ENCODE data around the gene SC5D. TPM values are rescaled to one million over a fixed set of nuclear protein-coding genes. Genes with fewer than 3 reads are reported as not detected.

The SC5D gene, protein sequence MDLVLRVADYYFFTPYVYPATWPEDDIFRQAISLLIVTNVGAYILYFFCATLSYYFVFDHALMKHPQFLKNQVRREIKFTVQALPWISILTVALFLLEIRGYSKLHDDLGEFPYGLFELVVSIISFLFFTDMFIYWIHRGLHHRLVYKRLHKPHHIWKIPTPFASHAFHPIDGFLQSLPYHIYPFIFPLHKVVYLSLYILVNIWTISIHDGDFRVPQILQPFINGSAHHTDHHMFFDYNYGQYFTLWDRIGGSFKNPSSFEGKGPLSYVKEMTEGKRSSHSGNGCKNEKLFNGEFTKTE
- 15.7 TPM for total RNA-seq

DNA sequence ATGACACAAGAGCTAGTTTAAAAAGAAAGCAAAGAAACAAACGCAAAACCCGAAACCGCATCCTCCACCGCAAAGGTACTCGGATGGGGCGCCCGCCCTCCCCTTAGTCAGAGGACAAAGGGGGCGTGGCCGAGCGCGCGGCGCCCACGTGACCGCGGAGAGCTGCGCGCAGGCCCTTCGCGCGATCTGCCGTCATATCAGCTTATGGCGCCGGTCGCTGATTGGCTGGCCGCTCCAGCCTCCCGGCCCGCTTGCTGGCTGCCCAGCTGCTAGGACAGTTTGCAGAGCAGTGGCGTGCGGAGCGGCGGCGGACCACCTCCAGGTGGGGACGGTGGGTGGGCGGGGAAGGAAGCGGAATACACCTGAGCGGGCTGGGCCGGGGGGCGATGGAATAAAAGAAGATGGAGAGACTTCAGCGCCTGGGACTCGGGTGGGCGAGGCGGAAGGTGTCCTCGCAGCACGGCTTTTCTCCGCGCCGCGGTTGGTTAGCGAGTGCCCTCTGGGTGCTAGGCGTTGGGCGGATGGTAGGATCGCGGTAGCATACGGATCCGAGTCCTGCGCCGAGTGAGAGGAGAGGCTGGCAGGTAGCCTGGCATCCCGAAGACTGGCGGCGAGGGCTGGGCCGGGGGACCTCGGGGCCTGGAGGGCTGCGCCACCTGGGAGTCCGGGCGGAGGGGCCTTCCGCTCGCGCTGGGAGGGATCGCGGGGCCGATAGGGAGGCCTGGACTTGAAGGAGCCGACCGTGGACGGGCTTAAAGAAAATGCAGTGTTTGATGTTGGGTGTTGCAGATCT lies at the start of gene SC5D:
SC5D (plus strand) TSS at position 277 of the 793 bp plus-strand sequence. CDS start 10,605 bp downstream, outside the sequence.
- peak within 1 kb of the TSS; percentile 79 to 94 (median 83) for H3K4me3 ChIP-seq (ENCODE audit: low read length in 3 of 3)
- peaks cover 0 to 3% (median 0%) of the 10 kb centered on the region in 3 donors for H3K36me3 ChIP-seq (ENCODE audit: control insufficient read depth in 3 of 3, insufficient read depth in 3 of 3, low read length in 3 of 3)
- H3K9ac ChIP-seq (ENCODE audit: low read depth in 1 of 3, low read length in 3 of 3): peak within 1 kb of the TSS; percentile 86 to 89 (median 88)
- no peaks in the 10 kb centered on the region for H3K9me3 ChIP-seq (ENCODE audit: control insufficient read depth in 3 of 3, low read length in 3 of 3)
- no peaks in the 10 kb centered on the region for H3K27me3 ChIP-seq (ENCODE audit: control insufficient read depth in 3 of 3, insufficient read depth in 3 of 3, low read length in 3 of 3)
- H3K4me1 ChIP-seq (ENCODE audit: control insufficient read depth in 3 of 3, insufficient read depth in 3 of 3, low read length in 3 of 3): peaks cover 0 to 14% (median 9%) of the 10 kb centered on the region in 3 donors
- peak within 1 kb of the TSS; percentile 66 for H3K27ac ChIP-seq (ENCODE audit: low read depth, low read length)

DNA sequence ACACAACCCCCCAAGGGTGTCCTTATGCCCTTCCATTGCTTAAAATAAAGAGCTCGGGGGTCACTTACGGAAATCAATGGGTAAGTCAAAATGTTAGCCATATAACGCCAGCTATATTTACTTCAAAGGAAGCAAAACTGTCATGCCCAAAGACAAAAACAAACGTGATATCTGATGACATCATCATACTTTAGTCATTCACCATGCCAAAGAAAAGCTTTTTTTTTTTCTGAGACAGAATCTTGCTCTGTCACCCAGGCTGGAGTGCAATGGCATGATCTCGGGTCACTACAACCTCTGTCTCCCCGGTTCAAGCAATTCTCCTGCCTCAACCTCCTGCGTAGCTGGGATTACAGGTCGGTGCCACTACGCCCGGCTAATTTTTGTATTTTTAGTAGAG lies 47.7 kb upstream of the SC5D start:
- H3K4me1 ChIP-seq (ENCODE audit: control insufficient read depth in 3 of 3, insufficient read depth in 3 of 3, low read length in 3 of 3): no peaks in the 10 kb centered on the region
- H3K9me3 ChIP-seq (ENCODE audit: control insufficient read depth in 3 of 3, low read length in 3 of 3): no peaks in the 10 kb centered on the region
- peaks cover 0 to 5% (median 4%) of the 10 kb centered on the region in 3 donors for H3K27me3 ChIP-seq (ENCODE audit: control insufficient read depth in 3 of 3, insufficient read depth in 3 of 3, low read length in 3 of 3)
- no peaks in the 10 kb centered on the region for H3K36me3 ChIP-seq (ENCODE audit: control insufficient read depth in 3 of 3, insufficient read depth in 3 of 3, low read length in 3 of 3)
- H3K9ac ChIP-seq (ENCODE audit: low read depth in 1 of 3, low read length in 3 of 3): no peak overlapping the region
- H3K27ac ChIP-seq (ENCODE audit: low read depth, low read length): no peak overlapping the region
- no peak overlapping the region for H3K4me3 ChIP-seq (ENCODE audit: low read length in 3 of 3)

DNA sequence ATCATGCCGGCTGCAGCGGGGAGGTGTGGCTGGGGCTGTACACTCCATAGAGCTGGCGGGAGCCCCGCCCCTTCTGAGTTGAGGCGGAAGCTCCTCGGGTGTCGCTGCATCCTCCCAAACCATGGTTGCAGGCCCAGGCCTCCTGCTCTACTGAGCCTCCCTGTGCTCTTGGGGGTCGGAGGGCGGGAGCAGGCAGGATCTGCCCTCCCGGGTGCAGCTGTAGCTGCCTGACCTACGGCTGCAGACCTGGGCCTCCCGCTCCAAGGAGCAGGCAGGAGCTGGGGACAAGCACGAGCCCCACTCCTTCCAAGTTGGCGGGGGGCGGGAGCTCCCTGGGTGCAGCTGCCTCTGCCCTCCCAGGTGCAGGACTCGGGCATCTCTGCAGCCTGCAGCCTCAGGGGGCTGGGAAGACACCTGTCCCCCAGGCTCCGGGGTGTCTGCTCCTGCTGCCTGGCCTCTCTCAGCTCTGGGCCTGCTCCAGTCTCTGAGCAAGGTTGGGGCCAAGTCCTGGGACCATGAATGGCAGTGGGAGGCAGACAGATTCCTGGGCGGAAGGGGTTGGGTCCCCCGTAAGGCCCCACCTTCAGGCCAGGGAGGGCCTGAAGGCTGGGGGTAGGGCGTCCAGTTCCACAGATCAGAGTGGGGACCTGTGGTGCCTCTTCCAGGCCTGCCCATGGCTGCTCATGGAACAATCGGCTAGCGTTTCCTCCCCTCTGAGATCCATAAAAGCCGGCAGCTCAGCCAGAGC lies 46.4 kb upstream of the SC5D start:
- Histone ChIP-seq H3K36me3 (ENCODE audit: control insufficient read depth in 3 of 3, insufficient read depth in 3 of 3, low read length in 3 of 3) (no peaks in the 10 kb centered on the region), H3K27ac (ENCODE audit: low read depth, low read length) (no peak overlapping the region), H3K4me1 (ENCODE audit: control insufficient read depth in 3 of 3, insufficient read depth in 3 of 3, low read length in 3 of 3) (no peaks in the 10 kb centered on the region), H3K4me3 (ENCODE audit: low read length in 3 of 3) (no peak overlapping the region), H3K9ac (ENCODE audit: low read depth in 1 of 3, low read length in 3 of 3) (no peak overlapping the region), H3K27me3 (ENCODE audit: control insufficient read depth in 3 of 3, insufficient read depth in 3 of 3, low read length in 3 of 3) (peaks cover 0 to 5% (median 4%) of the 10 kb centered on the region in 3 donors), H3K9me3 (ENCODE audit: control insufficient read depth in 3 of 3, low read length in 3 of 3) (no peaks in the 10 kb centered on the region)

DNA sequence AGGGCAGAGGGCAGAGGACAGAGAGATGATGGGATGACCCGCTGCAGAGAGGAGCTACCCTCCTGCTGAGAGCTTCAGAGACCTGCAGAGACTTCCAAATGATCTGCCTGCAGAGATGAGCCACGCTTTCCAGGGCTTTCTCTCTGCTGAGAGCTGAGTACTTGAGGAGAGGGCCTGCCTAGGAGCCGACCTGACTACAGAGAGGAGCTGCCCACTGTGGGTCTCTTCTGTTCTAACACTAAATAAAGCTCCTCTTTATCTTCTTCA lies 45.9 kb upstream of the SC5D start:
- Histone ChIP-seq H3K36me3 (ENCODE audit: control insufficient read depth in 3 of 3, insufficient read depth in 3 of 3, low read length in 3 of 3) (no peaks in the 10 kb centered on the region), H3K27ac (ENCODE audit: low read depth, low read length) (no peak overlapping the region), H3K9ac (ENCODE audit: low read depth in 1 of 3, low read length in 3 of 3) (no peak overlapping the region), H3K9me3 (ENCODE audit: control insufficient read depth in 3 of 3, low read length in 3 of 3) (no peaks in the 10 kb centered on the region), H3K27me3 (ENCODE audit: control insufficient read depth in 3 of 3, insufficient read depth in 3 of 3, low read length in 3 of 3) (peaks cover 0 to 2% (median 0%) of the 10 kb centered on the region in 3 donors), H3K4me3 (ENCODE audit: low read length in 3 of 3) (no peak overlapping the region), H3K4me1 (ENCODE audit: control insufficient read depth in 3 of 3, insufficient read depth in 3 of 3, low read length in 3 of 3) (no peaks in the 10 kb centered on the region)

DNA sequence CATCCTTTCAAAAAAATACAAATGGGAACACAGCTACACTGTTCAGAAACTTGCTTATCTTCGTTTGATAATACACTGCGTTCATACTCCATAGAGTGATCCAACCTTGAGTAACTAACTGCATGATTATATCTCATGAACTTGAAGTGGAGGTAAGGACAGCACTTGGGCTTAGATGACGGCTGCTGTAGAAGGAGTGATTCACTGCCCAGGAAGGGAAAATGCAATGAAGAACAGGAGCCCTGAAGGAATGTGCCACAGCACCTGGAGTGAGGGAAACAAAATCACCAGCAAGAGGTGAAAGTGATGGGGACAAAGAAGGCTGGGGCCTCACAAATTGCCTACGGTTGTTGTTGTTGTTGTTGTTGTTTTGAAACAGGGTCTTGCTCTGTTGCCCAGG lies 44.1 kb upstream of the SC5D start:
- H3K27ac ChIP-seq (ENCODE audit: low read depth, low read length): no peak overlapping the region
- no peaks in the 10 kb centered on the region for H3K27me3 ChIP-seq (ENCODE audit: control insufficient read depth in 3 of 3, insufficient read depth in 3 of 3, low read length in 3 of 3)
- H3K4me1 ChIP-seq (ENCODE audit: control insufficient read depth in 3 of 3, insufficient read depth in 3 of 3, low read length in 3 of 3): no peaks in the 10 kb centered on the region
- no peak overlapping the region for H3K9ac ChIP-seq (ENCODE audit: low read depth in 1 of 3, low read length in 3 of 3)
- no peaks in the 10 kb centered on the region for H3K9me3 ChIP-seq (ENCODE audit: control insufficient read depth in 3 of 3, low read length in 3 of 3)
- H3K4me3 ChIP-seq (ENCODE audit: low read length in 3 of 3): no peak overlapping the region
- no peaks in the 10 kb centered on the region for H3K36me3 ChIP-seq (ENCODE audit: control insufficient read depth in 3 of 3, insufficient read depth in 3 of 3, low read length in 3 of 3)

DNA sequence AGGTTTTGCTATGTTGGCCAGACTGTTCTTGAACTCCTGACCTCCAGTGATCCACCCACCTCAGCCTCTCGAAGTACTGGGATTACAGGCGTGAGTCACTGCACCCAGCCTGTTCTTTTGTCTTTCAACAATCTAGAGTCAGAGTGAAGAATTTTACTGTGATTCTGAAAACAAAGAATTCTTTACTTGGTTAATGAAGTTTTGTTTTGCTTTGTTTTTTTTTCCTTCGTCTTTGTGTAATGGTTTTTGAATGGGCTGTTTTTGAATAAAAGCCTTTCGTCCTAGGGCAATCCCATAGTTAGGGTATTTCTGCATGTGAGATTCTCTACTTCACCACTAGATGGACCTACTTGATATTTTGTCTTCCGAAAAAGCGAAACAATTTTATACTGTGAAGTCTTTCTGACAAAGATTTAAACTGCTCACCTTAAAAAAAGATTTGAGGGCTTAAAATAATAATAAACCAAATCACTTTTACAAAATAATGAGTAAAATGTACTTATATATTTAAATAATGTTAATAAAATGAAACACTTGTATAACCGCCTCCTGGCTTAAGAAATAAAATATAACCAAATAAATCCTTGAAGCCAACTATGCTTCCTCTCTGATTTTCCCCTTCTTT lies 43.4 kb upstream of the SC5D start:
- Histone ChIP-seq H3K4me3 (ENCODE audit: low read length in 3 of 3) (no peak overlapping the region), H3K4me1 (ENCODE audit: control insufficient read depth in 3 of 3, insufficient read depth in 3 of 3, low read length in 3 of 3) (no peaks in the 10 kb centered on the region), H3K9me3 (ENCODE audit: control insufficient read depth in 3 of 3, low read length in 3 of 3) (no peaks in the 10 kb centered on the region), H3K27ac (ENCODE audit: low read depth, low read length) (no peak overlapping the region), H3K27me3 (ENCODE audit: control insufficient read depth in 3 of 3, insufficient read depth in 3 of 3, low read length in 3 of 3) (peaks cover 0 to 3% (median 0%) of the 10 kb centered on the region in 3 donors), H3K9ac (ENCODE audit: low read depth in 1 of 3, low read length in 3 of 3) (no peak overlapping the region), H3K36me3 (ENCODE audit: control insufficient read depth in 3 of 3, insufficient read depth in 3 of 3, low read length in 3 of 3) (no peaks in the 10 kb centered on the region)

DNA sequence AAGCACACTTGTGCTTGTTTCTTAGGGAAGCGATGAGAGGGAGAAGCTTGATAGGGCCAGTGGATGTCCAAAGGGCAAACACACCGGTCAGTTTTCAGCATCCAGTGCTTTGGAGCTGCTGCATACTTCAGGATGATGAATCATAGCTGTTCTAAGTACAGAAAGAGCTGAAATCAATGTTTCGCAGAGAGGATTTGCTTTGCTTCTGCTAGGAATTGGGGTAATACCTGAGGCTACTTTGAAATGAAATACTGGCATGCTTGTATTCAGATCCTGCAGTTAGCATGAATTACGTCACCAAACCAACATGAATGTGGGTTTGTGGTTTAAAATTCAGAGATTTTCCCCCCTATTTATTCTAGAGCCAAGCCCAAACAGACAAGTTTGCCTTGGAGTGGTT lies 41.7 kb upstream of the SC5D start:
- no peak overlapping the region for H3K4me3 ChIP-seq (ENCODE audit: low read length in 3 of 3)
- H3K9me3 ChIP-seq (ENCODE audit: control insufficient read depth in 3 of 3, low read length in 3 of 3): no peaks in the 10 kb centered on the region
- no peaks in the 10 kb centered on the region for H3K36me3 ChIP-seq (ENCODE audit: control insufficient read depth in 3 of 3, insufficient read depth in 3 of 3, low read length in 3 of 3)
- H3K9ac ChIP-seq (ENCODE audit: low read depth in 1 of 3, low read length in 3 of 3): no peak overlapping the region
- H3K27me3 ChIP-seq (ENCODE audit: control insufficient read depth in 3 of 3, insufficient read depth in 3 of 3, low read length in 3 of 3): peaks cover 0 to 3% (median 0%) of the 10 kb centered on the region in 3 donors
- H3K27ac ChIP-seq (ENCODE audit: low read depth, low read length): no peak overlapping the region
- no peaks in the 10 kb centered on the region for H3K4me1 ChIP-seq (ENCODE audit: control insufficient read depth in 3 of 3, insufficient read depth in 3 of 3, low read length in 3 of 3)

DNA sequence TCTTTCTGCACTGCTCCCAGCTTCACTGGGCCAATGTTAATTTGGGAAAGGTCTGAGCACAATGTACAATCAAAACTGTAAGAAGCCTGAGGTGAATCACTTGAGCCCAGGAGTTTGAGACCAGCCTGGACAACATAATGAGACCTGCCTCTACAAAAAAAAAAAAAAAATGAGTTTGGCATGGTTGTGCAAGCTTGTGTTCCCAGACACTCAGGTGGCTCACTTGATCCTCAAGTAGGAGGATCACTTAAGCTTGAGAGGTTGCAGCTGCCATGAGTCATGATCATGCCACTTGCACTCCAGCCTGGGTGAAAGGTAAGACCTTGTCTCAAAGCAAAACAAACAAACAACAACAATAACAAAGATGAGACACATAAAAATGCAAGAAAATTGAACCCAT lies 38.6 kb upstream of the SC5D start:
- H3K36me3 ChIP-seq (ENCODE audit: control insufficient read depth in 3 of 3, insufficient read depth in 3 of 3, low read length in 3 of 3): no peaks in the 10 kb centered on the region
- no peak overlapping the region for H3K4me3 ChIP-seq (ENCODE audit: low read length in 3 of 3)
- H3K9me3 ChIP-seq (ENCODE audit: control insufficient read depth in 3 of 3, low read length in 3 of 3): no peaks in the 10 kb centered on the region
- H3K4me1 ChIP-seq (ENCODE audit: control insufficient read depth in 3 of 3, insufficient read depth in 3 of 3, low read length in 3 of 3): no peaks in the 10 kb centered on the region
- peaks cover 0 to 3% (median 0%) of the 10 kb centered on the region in 3 donors for H3K27me3 ChIP-seq (ENCODE audit: control insufficient read depth in 3 of 3, insufficient read depth in 3 of 3, low read length in 3 of 3)
- no peak overlapping the region for H3K9ac ChIP-seq (ENCODE audit: low read depth in 1 of 3, low read length in 3 of 3)
- H3K27ac ChIP-seq (ENCODE audit: low read depth, low read length): no peak overlapping the region

DNA sequence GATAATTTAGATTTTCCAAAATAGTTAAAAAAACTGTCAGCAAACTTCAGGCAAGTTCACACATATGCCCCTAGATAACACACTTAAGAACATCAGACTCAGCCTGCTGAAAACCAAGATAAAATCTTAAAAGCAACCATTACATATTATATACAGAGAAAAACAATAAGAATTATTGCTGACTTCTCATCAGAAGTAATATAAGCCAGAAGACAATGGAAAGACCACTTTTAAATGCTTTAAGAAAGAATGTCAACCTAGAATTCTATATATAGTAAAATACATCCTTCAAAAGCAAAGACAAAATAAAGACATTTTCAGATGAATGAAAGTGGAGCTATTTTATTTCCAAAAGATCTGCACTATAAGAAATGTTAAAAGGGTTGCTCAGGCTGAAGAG lies 37.8 kb upstream of the SC5D start:
- H3K36me3 ChIP-seq (ENCODE audit: control insufficient read depth in 3 of 3, insufficient read depth in 3 of 3, low read length in 3 of 3): no peaks in the 10 kb centered on the region
- no peak overlapping the region for H3K4me3 ChIP-seq (ENCODE audit: low read length in 3 of 3)
- H3K4me1 ChIP-seq (ENCODE audit: control insufficient read depth in 3 of 3, insufficient read depth in 3 of 3, low read length in 3 of 3): no peaks in the 10 kb centered on the region
- H3K27me3 ChIP-seq (ENCODE audit: control insufficient read depth in 3 of 3, insufficient read depth in 3 of 3, low read length in 3 of 3): peaks cover 0 to 3% (median 0%) of the 10 kb centered on the region in 3 donors
- no peaks in the 10 kb centered on the region for H3K9me3 ChIP-seq (ENCODE audit: control insufficient read depth in 3 of 3, low read length in 3 of 3)
- H3K9ac ChIP-seq (ENCODE audit: low read depth in 1 of 3, low read length in 3 of 3): no peak overlapping the region
- no peak overlapping the region for H3K27ac ChIP-seq (ENCODE audit: low read depth, low read length)
